ENCODE data around the gene IPCEF1.
A peak's percentile ranks its signal among the peaks of the same experiment; 100 is the strongest.

The IPCEF1 gene

GRCh38 chr6:154373971-154374370 lies 17.4 kb upstream of the IPCEF1 start:
- no peak for DNase-seq (ENCODE audit: low read depth in 2 of 2)

DNA sequence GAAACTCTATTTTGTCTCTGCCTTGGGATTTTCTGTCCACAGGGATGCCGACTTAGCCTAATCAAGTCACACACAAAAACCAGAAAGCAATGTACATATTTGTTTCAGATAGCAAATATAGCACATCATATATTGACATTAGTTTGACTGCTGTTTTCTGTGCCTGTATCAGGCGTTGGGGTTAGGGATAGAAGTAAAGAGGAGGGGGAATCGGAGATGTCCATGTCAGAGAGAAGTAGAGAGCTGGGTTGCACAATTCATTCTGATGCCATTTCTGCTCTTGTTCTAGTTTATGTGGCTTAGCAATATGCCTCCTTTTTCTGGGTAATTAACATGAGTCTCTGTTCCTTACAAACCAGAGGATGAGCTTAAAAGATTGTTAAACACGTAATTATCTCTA lies 14.7 kb upstream of the IPCEF1 start:
- no peak for DNase-seq (ENCODE audit: low read depth in 2 of 2)

DNA sequence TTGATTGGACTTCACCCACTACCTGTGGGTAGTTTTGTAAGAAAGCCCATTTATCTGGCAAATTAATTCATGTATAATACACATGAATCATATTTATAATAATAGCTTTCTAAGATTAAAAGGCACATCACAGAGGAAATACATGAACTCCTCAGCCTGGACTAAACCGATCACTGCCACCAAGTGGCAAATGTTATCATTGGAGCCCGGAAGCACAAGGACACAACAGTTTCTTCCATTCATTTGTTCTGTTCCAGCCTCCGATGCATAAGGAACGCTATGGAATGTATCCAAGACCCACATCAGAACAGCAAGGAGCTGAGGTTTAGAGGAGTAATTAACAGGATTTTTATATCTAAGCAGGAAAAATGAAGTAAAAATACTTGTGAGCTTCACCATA lies 13.9 kb upstream of the IPCEF1 start:
- DNase-seq (ENCODE audit: low read depth in 2 of 2) = no peak

- no peak for DNase-seq (ENCODE audit: low read depth in 2 of 2)
Measured at GRCh38 chr6:154367839-154368695, 11.5 kb upstream of the IPCEF1 start.

DNA sequence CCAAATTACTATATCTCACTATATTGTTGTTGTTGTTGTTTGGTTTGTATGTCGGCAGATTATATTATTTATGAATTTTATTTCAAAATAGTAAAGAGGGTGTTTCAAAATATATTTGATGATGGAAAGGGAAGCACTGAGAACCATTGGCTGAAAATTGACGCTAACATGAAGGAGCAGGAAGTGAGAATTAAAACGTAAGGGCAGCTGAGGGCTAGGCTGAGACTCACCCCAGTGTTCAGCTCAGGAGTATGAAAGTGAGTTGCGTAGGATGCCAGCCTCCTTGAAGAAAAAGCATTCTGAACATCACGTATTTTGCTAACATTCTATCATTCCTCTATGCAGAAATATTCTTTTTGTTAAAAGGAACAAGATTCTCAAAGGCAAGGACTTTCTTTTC lies 10.7 kb upstream of the IPCEF1 start:
- no peak for DNase-seq (ENCODE audit: low read depth in 2 of 2)

GRCh38 chr6:154363821-154364220 lies 7.2 kb upstream of the IPCEF1 start:
- DNase-seq (ENCODE audit: low read depth in 2 of 2) = peak; percentile 43 to 47

GRCh38 chr6:154361476-154361875 lies 4.9 kb upstream of the IPCEF1 start:
- no peak for DNase-seq (ENCODE audit: low read depth in 2 of 2)

DNA sequence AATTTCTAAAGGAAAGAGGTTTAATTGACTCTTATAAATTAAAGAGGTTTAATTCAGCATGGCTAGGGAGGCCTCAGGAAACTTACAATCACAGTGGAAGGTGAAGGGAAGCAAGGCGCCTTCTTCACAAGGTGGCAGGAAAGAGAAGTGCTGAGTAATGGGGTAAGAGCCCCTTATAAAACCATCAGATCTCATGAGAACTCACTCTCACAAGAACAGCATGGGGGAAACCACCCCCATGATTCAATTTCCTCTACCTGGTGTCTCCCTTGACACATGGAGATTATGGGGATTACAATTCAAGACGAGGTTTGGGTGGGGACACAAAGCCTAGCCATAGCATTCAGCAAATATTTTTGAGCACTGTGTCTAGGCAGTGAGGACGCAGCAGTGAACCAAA lies 3.9 kb upstream of the IPCEF1 start:
- no peak for DNase-seq (ENCODE audit: low read depth in 2 of 2)

- DNase-seq (ENCODE audit: low read depth in 2 of 2) = no peak
Measured at GRCh38 chr6:154359679-154360078, 3.1 kb upstream of the IPCEF1 start.

DNA sequence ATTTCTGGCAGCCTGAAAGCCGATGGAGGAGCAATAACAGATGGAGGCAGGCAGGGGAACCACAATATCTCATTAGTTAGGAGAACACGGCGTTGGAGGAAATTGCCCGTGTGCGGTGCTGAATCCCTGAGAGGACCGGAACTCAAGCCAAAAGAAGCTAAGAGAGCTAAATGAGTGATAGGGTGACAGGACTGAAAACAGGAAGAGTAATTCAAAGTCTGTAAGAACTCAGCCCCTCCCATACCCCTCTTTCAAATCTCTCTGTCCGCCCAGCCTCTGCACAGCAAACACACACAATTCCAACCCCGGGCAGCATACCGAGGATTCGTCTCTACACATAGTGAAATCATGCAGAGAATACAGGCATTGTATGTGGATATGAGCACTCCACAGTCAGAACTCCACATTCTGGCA lies 2.6 kb upstream of the IPCEF1 start:
- DNase-seq (ENCODE audit: low read depth in 2 of 2) = no peak

DNA sequence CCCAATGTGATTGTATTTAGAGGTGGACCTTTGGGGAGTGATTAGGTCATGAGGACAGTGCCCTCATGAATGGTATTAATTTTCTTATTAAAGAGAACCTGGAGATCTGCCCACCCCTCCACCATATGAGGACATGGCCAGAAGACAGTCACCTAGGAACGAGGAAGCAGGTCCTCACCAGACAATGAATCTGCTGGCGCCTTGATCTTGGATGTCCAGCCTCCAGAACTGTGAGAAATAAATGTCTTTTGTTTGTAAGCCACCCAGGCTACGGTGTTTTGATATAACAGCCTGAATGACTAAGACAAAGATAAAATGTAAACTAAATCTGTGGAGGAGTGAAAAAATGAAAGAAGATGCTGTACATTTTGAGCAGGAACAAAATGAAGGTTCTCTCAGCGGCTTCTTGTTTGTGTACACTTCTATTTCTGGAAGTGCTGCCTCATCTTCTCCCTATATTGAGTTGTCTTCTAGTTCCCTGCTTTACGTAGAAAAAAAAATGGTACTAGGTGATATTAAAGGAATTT lies 1.5 kb upstream of the IPCEF1 start:
- DNase-seq (ENCODE audit: low read depth in 2 of 2) = no peak

GRCh38 chr6:154356113-154356512 lies 490 bp downstream of the IPCEF1 start:
- no peak for DNase-seq (ENCODE audit: low read depth in 2 of 2)

DNA sequence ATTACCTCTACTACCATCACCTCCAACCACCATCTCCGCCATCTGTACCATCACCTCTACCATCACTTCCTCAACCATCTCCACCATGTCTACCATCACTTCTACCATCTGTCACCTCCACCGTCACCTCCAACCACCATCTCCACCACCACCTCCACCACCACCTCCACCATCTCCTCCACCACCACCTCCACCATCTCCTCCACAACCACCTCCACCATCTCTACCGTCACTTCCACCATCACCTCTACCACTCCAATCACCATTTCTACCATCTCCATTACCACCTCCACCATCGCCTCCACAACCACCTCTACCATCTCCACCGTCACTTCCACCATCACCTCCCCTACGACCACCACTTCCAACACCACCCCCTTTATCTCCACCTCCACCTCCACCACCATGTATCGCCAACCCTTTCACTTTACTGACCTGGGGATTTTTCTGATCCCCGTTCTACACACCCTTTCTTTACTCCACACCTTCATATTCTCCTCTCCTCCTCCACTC lies 2.3 kb downstream of the IPCEF1 start:
- no peak for DNase-seq (ENCODE audit: low read depth in 2 of 2)

DNA sequence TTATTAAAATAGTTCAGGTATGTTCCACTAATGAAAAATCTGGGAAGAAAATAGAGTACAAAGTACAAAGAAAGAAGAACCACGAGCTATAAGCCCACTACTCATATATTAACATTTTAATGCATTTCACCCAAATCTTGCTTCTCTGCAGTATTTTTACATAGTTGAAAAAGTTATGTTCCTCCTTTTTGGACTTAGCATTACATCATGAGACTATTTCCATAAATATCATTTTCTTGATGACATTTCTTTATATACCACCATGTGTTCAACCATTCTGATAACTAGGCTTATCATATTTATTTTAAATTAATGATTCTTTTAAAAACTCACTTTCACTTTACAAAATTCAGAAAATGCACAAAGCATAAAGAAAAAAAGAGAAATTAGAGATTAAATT lies 3.0 kb downstream of the IPCEF1 start:
- DNase-seq (ENCODE audit: low read depth in 2 of 2) = no peak

- no peak for DNase-seq (ENCODE audit: low read depth in 2 of 2)
Measured at GRCh38 chr6:154352898-154353585, 3.6 kb downstream of the IPCEF1 start.

DNA sequence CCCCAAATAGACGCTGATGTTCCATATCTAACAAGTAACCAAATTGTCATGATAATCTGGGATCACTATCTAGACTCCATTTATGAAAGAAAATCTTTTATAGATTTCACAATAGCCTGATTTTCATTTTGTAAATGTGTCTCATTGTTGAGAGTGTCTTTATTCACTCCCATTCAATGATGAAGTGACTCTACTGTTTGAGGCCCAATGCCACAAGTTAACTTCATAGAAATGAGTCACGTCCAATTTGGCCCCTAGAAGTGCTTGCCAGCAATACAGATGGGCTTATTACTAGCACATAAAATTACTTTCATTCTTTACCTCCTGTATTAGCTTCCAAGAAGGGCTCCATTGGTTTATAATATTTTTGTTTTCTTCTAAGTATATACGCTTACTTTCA lies 6.3 kb downstream of the IPCEF1 start:
- DNase-seq (ENCODE audit: low read depth in 2 of 2) = no peak

GRCh38 chr6:154347981-154348380 lies 8.6 kb downstream of the IPCEF1 start:
- no peak for DNase-seq (ENCODE audit: low read depth in 2 of 2)

DNA sequence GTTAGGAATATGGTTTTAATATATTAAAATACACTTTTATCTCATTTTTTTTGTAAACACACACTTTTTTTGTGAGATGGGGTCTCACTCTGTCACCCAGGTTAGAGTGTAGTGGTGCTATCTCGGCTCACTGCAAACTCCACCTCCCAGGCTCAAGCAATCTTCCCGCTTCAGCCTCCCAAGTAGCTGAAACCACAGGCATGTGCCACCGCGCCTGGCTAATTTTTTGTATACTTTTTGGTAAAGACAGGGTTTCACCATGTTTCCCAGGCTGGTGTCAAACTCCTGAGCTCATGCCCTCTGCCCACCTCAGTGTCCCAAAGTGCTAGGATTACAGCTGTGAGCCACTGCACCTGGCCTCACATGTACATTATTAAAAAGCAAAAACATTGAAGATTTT lies 10.8 kb downstream of the IPCEF1 start:
- DNase-seq (ENCODE audit: low read depth in 2 of 2) = no peak

- no peak for DNase-seq (ENCODE audit: low read depth in 2 of 2)
Measured at GRCh38 chr6:154343473-154344308, 12.9 kb downstream of the IPCEF1 start.

DNA sequence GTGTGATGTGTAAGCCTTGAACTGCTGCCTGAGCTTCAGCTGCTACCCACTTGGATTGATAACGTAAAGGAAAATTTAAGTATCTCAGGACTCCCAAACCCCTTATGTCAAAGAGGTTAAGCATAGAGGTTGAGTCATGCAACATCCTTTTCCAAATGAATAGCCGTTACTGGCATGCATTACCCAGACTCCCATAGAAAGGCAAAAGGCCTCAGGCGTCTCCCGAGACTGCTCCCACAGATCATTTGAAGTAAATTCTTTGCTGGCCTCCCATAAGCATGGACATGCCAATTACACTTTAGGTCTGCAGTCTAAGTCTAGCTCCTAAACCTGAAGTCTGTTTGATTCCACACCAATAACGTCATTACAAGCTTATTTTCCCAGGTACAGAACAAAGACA lies 14.7 kb downstream of the IPCEF1 start:
- no peak for DNase-seq (ENCODE audit: low read depth in 2 of 2)

DNA sequence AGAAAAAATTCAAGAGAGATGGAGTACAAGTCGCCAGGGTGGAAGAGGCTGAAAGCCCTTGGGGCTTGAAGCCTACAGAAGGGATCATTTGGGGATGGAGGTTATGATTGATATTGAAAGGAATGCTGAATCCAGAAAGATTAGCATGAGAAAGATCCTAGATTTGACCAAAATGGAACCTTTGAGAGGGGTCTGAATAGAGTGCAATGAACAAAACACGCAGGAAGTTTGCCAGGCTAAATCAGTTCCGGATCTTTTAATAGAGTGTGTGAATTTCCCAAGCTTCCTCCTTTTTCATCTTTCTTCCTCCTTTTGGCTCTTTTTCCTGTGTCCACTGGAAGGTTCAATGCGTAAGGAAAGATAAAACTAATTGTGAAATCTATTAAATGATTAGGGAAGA lies 15.3 kb downstream of the IPCEF1 start:
- DNase-seq (ENCODE audit: low read depth in 2 of 2) = no peak

DNA sequence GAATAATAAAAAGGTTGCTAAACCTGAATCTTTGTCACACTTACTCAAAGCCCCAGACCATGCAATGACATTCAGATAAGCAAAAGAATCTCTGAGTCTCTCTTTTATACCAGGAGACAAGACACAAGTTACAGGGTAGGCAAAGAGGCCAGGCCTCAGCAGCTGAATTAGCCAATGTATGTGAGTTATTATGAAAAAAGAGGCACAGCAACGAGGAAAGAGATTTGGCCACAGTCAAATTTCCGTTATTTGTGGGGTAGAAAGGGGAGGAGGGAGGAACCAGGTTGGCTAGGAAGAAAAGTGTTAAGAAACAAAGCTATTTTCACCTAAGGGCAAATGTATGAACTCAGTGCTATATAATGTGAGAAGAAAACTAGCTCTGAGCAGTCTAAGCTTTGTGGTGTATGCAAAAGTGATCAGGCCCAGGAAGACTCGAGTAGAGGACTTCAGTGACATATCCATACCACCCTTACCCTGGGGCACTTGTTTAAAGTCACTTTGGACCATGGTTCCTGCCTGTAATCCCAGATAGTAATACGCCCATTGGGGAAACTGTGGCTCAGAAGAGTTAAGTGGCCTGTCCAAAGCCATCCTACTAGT lies 19.1 kb downstream of the IPCEF1 start:
- DNase-seq (ENCODE audit: low read depth in 2 of 2) = no peak
